ENCODE measurements around the gene EPHA5.
"Not testable (repeated sequence)": the region's sequence is repeated elsewhere in the genome, so short reads cannot be mapped to it uniquely, and the experiment has no call there.

EPHA5 gene

GRCh38 chr4:65344278-65344825 is 325.9 kb downstream of the EPHA5 start:
- no peak for DNase-seq

- no peak for DNase-seq
Observed at GRCh38 chr4:65343342-65343741, 326.9 kb downstream of the EPHA5 start.

- DNase-seq, result no peak
Observed at GRCh38 chr4:65341557-65341956, 328.7 kb downstream of the EPHA5 start.

- DNase-seq, result no peak
Observed at GRCh38 chr4:65340382-65341109, 329.7 kb downstream of the EPHA5 start.

DNA sequence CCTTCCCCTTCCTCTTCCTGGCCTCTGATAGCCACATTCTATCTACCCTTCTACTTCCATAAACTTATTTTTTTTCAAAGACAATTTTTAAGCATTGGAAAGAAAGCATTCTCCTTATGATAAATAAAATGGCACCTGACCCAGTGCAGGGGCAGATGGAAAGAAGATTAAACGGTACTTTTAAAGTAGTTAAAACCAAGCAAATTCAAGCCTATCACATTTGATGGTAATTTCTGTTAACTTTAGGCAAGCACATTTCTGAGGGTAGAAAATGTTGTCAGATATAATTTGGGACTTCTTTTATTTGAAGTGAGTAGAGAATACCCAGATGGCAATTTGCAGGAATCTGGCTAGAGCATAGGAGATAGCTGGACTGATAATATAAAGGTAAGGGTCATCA is 332.9 kb downstream of the EPHA5 start:
- DNase-seq, result no peak

- DNase-seq, result no peak
Observed at GRCh38 chr4:65336465-65336864, 333.8 kb downstream of the EPHA5 start.

DNA sequence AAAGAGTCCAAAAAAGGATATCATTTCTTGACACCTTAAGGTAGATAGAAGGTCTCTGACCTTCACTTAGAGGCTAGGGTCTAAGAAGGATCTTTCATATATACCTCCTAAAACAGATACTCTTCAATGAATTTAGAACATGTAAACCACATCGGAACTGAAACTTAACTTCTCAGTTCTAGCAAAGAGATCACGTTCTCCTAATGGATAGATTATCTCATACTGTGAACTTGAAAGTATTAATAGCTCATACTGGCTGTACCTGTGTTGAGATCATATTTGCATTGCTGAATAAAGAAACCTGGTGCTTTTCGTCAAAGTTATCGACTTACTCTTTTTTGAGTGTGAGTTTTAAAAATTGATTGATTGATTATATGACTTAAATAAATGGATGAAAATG is 353.8 kb downstream of the EPHA5 start:
- no peak for DNase-seq

- no peak for DNase-seq
Observed at GRCh38 chr4:65311120-65311519, 359.2 kb downstream of the EPHA5 start.

- no peak for DNase-seq
Observed at GRCh38 chr4:65310586-65310985, 359.7 kb downstream of the EPHA5 start.

DNA sequence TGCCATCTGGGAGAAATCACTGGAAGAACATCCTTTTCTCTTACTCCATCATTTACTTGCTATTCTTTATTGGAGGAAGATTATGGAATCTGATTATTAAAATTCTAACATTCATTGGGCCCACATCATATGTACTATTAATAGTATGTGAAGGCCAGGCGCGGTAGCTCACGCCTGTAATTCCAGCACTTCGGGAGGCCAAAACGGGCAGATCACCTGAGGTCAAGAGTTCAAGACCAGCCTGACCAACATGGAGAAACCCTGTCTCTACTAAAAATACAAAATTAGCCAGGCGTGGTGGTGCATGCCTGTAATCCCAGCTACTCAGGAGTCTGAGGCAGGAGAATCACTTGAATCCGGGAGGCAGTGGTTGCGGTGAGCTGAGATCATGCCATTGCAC is 361.7 kb downstream of the EPHA5 start:
- not testable (repeated sequence) for DNase-seq

- no peak for DNase-seq
Observed at GRCh38 chr4:65302145-65302544, 368.1 kb downstream of the EPHA5 start.

DNA sequence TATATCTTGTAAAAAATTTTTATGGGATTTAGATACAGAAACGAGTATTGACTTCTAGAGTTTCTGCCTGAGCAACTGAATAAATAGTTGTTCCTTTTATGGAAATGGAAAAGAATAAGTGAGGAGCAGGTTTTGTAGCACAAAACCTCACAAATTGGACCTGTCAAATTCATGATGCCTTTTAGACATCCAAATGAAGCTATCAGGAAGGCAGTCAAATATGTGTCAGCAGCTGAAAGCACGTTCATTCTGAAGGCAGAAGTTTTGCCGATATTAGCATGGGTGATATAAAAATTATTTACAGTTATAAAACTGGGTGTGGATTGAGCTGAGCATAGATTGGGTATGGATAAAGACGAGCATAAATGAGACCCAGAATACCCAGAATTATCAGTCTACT is 374.0 kb downstream of the EPHA5 start:
- no peak for DNase-seq

DNA sequence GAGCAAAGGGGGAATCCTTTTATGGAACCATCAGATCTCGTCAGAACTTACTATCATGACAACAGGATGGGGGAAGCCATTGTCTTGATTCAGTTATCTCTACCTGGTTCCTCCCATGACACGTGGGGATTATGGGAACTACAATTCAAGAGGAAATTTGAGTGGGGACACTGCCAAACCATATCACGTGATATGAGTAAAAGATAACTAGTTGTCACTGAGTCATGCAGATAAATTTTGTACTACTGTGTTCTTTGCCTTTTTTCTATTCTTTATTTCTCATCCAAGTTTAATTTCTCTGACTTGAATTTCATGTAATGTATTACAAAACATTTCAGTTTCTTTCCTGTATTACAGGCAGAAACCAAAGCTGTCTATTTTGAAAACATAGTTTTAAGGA is 383.2 kb downstream of the EPHA5 start:
- no peak for DNase-seq
